Muscle of leg (tissue), 11 donors: Measurements from ENCODE around the gene SHD. TPM values are rescaled to one million over a fixed set of nuclear protein-coding genes. Genes with fewer than 3 reads are reported as not detected.
"Not testable (repeated sequence)": the region's sequence is repeated elsewhere in the genome, so short reads cannot be mapped to it uniquely, and the experiment has no call there.

Source experiments
- DNase-seq: peaks from one replicate; pipeline ENCODE4 v3.0.0; 2013
- H3K27ac ChIP-seq: one replicate; pipeline ENCODE4 v1.5.1; 2013; ENCODE audit warnings: mild to moderate bottlenecking, low read length, control low read depth
- H3K27me3 ChIP-seq: one replicate; pipeline ENCODE4 v1.6.1; 2013; ENCODE audit warnings: low read length; ENCODE audit not compliant: control insufficient read depth, insufficient read depth
- H3K36me3 ChIP-seq: one replicate; pipeline ENCODE4 v1.6.1; 2013; ENCODE audit warnings: low read length; ENCODE audit not compliant: control insufficient read depth, insufficient read depth
- H3K4me1 ChIP-seq: one replicate; pipeline ENCODE4 v1.6.1; 2013; ENCODE audit warnings: low read length; ENCODE audit not compliant: control insufficient read depth, insufficient read depth
- H3K4me3 ChIP-seq: one replicate; pipeline ENCODE4 v1.5.1; 2013; ENCODE audit warnings: low read length, control low read depth
- H3K9me3 ChIP-seq: replicated peaks from 2 replicates; pipeline ENCODE4 v1.6.1; 2013; ENCODE audit warnings: low read depth, low read length; ENCODE audit not compliant: control insufficient read depth
- WGBS: methylation state at CpG from one replicate; pipeline ENCODE4 v1.1.5; 2013; ENCODE audit warnings: missing lambda C conversion rate; ENCODE audit not compliant: insufficient coverage; 5-methylcytosine and 5-hydroxymethylcytosine counted together
- polyA plus RNA-seq, 8 donors: library from polyadenylated mRNA; unstranded; fragments of 120-200 nt; gene quantifications; one replicate each; pipeline versions ENCODE4 v1.2.1 to v1.2.3, GENCODE V29; 2013; ENCODE audit warnings: inconsistent platforms in 1 of 8, low replicate concordance in 1 of 8; ENCODE audit not compliant: insufficient read length in 8 of 8, insufficient read depth in 1 of 8
- total RNA-seq: library from RNA; stranded (reverse); fragments of 120-200 nt; gene quantifications from one replicate; pipeline ENCODE4 v1.2.4, GENCODE V29; 2013

Gene SHD
- total and polyA plus RNA-seq, 9 donors: 40.1 to 139 (median 94.0) TPM

DNA sequence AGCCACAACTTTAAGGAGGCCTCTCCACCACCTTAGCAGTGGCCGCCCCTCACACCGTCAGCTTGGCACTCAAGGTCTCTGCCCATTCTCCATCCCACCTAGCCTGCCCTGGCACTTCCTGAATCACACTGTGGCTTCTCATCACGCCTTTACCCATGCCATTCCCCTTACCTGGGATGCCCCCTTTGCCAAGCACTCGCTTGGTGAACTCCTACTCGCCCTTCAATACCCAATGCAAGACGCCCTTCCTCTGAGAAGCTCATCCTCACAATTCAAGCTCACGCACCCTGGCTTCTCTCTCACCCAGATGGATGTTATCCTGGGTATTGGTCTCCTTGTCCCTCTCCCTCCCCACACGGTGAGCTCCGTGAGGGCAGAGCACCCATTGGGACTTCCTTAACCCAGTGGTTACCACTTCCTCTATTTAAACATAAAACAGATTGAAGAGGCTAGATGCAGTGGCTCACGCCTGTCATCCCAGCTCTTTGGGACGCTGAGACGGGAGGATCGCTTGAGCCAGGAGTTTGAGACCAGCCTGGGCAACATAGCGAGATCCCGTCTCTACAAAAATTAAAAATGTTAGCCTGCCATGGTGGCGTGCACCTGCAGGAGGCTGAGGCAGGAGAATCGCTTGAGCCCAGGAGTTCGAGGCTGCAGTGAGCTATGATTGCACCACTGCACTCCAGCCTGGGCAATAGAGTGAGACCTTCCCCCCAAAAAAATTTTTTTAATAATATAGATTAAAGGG is 12.6 kb upstream of the SHD start:
- Histone ChIP-seq H3K27ac (no peak overlapping the region), H3K9me3 (no peaks in the 10 kb centered on the region), H3K4me1 (peaks cover 4% of the 10 kb centered on the region), H3K4me3 (no peak overlapping the region), H3K36me3 (peaks cover 61% of the 10 kb centered on the region), H3K27me3 (no peaks in the 10 kb centered on the region)
- 91% methylated on average over 13 of the region's 18 CpGs for WGBS
- DNase-seq: no peak

DNA sequence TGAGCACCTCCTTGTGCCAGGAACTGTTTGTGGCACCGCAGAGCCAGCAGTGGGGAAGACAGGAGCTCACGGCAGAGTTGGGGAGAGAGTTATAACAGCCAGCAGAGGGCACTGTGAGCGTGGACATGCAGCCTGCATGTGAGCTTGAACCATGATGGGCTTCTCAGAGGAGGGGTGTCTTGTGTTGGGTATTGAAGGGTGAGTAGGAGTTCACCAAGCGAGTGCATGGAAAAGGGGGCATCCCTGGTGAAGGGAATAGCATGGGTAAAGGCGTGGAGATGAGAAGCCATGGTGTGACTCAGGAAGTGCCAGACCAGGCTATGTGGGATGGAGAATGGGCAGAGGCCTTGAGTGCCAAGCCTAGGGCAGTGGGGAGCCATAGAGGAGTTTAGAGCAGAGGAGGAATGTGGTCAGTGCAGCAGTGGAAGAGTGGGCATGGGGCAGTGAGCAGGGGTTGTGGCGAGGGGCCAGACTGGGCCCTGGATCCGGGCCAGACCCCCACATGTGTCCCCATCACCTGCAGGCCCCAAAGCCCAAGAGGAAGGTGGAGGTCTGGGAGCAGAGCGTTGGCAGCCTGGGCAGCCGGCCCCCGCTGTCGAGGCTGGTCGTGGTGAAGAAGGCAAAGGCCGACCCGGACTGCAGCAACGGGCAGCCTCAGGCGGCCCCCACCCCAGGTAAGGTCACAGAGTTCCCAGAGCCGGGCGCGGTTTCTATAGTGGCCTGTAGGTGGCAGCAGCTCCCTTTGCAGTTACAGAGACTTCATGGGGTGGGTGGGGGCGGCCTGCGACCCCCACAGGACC is 11.8 kb upstream of the SHD start:
- DNase-seq: peak; percentile 44

DNA sequence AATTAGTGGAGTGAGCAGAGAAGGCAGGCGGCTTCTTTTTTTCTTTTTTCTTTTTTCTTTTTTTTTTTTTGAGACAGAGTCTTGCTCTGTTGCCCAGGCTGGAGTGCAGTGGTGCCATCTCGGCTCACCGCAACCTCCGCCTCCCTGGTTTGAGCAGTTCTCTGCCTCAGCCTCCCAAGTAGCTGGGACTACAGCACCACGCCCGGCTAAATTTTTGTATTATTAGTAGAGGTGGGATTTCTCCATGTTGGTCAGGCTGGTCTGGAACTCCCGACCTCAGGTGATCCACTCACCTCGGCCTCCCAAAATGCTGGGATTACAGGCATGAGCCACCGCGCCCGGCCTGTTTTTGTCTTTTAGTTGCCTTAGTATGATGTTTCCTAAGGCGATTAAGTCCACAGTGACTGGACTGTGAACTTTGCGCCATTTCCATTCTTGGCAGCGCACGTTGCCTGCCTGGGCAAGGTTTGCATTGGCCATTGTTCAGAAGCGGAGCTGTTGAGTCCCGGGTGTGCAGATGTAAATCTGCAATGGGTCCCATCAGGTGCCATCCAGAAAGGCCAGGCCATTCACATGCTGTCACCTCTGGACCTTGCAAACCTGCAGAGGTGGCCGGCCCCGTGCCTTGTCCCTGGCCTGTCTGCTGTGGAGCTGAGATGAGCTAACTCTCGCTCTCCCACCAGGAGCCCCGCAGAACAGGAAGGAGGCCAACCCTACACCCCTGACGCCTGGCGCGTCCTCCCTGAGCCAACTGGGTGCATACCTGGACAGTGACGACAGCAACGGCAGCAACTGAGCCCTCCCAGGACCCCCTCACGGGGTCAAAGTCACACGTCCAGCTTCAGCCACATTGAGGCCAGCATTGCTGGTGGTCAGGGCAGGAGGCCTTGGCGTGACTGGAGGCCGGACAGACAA is 10.9 kb upstream of the SHD start:
- H3K4me1 ChIP-seq: peaks cover 4% of the 10 kb centered on the region
- H3K27me3 ChIP-seq: no peaks in the 10 kb centered on the region
- no peaks in the 10 kb centered on the region for H3K9me3 ChIP-seq
- peaks cover 54% of the 10 kb centered on the region for H3K36me3 ChIP-seq
- 90% methylated on average over 28 of the region's 30 CpGs for WGBS
- H3K4me3 ChIP-seq: no peak overlapping the region
- no peak for DNase-seq
- no peak overlapping the region for H3K27ac ChIP-seq

More for the DNA sequence above, 11.8 kb upstream of the SHD start:
- H3K27ac ChIP-seq: no peak overlapping the region
- no peaks in the 10 kb centered on the region for H3K9me3 ChIP-seq
- WGBS: 74% methylated on average over 4 of the region's 21 CpGs
- H3K4me1 ChIP-seq: peaks cover 4% of the 10 kb centered on the region
- no peak overlapping the region for H3K4me3 ChIP-seq
- no peaks in the 10 kb centered on the region for H3K27me3 ChIP-seq
- peaks cover 57% of the 10 kb centered on the region for H3K36me3 ChIP-seq

DNA sequence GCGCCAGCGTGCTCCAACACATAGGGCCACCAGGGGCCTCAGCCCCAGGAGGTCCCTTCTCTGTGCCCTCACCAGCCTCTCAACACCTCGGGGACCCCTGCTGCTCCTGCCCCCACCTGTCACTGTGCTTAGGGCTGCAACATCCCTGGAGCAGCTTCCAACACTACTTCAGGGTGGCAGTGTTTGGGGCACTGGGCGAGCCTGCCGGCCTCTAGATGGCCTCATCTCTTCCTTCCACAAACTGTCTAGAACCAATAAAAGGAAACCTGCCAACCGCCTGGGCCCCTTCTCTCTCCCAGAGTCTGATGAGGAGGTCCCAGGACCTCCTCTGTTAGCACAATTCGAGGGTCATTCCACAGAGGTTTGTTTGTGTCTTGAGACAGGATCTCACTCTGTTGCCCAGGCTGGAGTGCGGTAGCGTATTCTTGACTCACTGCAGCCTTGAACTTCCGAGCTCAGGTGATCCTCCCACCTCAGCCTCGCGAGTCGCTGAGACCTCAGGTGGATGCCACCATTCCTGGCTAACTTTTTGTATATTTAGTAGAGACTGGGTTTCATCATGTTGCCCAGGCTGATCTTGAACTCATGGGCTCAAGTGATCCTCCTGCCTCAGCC is 10.1 kb upstream of the SHD start:
- Histone ChIP-seq H3K4me1 (peaks cover 4% of the 10 kb centered on the region), H3K9me3 (no peaks in the 10 kb centered on the region), H3K27ac (no peak overlapping the region), H3K36me3 (peaks cover 51% of the 10 kb centered on the region), H3K27me3 (no peaks in the 10 kb centered on the region), H3K4me3 (no peak overlapping the region)
- DNase-seq: no peak
- WGBS: 69% methylated on average over 3 of the region's 13 CpGs

DNA sequence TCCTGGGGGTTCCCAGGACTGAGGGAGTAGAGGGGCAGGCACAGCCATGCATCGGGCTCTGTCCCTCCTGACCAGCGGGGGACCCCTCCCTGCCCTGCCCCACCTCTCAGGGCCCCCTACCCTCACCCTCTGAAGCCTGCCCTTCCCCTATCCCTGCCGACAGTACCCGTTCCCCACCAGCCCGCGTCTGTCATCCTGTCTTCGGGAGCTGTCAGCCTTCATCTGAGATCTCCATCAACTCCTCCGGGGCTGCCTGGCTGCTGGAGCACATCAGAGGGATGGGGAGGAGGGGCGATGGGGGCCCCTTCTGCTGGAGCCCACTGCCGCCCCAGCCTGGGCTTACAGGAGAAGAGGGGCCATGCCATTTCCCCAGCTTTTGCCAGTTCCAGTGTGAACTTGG is 6.2 kb upstream of the SHD start:
- H3K9me3 ChIP-seq: no peaks in the 10 kb centered on the region
- DNase-seq: no peak
- H3K27me3 ChIP-seq: peaks cover 3% of the 10 kb centered on the region
- 56% methylated on average over 4 of the region's 10 CpGs for WGBS
- peaks cover 12% of the 10 kb centered on the region for H3K4me1 ChIP-seq
- no peak overlapping the region for H3K27ac ChIP-seq
- H3K36me3 ChIP-seq: peaks cover 27% of the 10 kb centered on the region
- H3K4me3 ChIP-seq: no peak overlapping the region

DNA sequence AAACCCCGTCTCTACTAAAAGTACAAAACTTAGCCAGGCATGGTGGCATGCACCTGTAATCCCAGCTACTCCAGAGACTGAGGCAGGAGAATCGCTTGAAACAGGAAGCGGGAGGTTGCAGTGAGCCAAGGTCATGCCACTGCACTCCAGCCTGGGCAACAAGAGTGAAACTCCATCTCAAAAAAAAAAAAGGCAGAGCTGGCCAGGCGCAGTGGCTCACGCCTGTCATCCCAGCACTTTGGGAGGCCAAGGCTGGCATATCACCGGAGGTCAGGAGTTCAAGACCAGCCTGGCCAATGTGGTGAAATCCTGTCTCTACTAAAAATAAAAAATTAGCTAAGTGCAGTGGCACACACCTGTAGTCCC is 4.8 kb upstream of the SHD start:
- not testable (repeated sequence) for H3K4me3 ChIP-seq, H3K27ac ChIP-seq, H3K9me3 ChIP-seq, DNase-seq
- Histone ChIP-seq H3K36me3 (peaks cover 13% of the 10 kb centered on the region), H3K4me1 (peaks cover 19% of the 10 kb centered on the region), H3K27me3 (peaks cover 12% of the 10 kb centered on the region)
- 87% methylated on average over 5 of the region's 6 CpGs for WGBS

DNA sequence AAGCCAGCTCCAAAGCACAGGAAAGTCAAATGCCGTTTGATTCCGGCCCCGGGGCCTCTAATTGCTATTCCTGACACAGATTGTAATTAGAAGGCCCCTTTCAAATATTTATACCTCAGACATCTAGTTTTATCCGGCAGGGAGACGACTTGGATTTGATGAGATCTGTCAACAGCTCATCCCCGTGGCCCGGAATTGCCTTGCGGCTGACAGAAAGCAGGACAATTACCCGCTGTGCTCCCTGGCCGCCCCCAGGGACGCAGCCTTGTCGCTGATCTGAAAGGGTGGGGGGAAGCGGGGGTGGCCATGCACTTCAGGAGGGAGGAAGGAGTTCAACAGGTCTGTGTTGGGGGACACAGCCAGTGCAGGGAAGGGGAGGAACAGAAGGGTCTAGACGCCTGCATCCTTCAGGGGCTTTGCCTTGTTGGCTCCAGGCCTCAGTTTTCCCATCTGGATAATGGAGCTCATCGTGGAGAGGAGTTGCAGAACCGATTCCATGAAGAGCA is 1.8 kb upstream of the SHD start:
- Histone ChIP-seq H3K4me1 (peaks cover 27% of the 10 kb centered on the region), H3K27me3 (peaks cover 29% of the 10 kb centered on the region), H3K4me3 (no peak overlapping the region), H3K36me3 (peaks cover 6% of the 10 kb centered on the region), H3K27ac (peak overlapping the region; percentile 93), H3K9me3 (no peaks in the 10 kb centered on the region)
- 17% methylated on average over 11 of the region's 16 CpGs for WGBS
- no peak for DNase-seq

DNA sequence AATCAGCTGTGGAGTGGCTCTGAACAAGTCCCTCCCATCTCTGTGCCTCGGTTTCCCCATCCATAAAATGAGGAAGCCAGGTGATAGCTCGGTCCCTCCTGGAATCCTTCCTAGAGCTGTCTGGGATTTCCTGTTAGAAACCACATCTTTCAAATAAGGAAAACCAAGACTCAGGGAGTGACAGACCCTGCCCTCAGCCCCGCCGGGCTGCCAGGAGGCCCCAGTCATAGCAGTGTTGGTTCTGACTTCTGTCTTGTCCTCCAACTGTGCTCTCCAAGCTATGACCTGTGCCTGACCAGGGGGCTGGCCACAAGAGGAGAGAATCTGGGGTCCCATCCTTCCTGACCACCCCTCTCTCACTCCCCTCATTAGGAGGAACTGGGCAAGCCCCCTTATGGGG is 1.1 kb upstream of the SHD start:
- peak overlapping the region; percentile 93 for H3K27ac ChIP-seq
- H3K4me1 ChIP-seq: peaks cover 27% of the 10 kb centered on the region
- 13% methylated on average over 4 of the region's 4 CpGs for WGBS
- peaks cover 31% of the 10 kb centered on the region for H3K27me3 ChIP-seq
- H3K36me3 ChIP-seq: peaks cover 4% of the 10 kb centered on the region
- no peaks in the 10 kb centered on the region for H3K9me3 ChIP-seq
- peak overlapping the region; percentile 23 for H3K4me3 ChIP-seq
- peak; percentile 23 for DNase-seq

DNA sequence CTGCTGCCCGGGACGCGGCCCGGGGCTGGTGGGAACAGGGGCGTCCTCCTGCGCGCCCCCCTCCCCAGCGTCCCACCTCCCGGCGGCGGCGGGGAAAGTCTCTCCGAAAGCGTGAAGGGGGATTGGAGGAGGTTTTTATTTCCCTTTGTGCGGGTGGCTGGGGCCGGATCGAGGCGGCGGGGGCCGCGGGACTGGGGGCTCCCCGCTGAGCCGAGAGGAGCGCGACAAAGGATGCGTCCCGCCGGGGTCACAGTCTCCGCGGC is 132 bp downstream of the SHD start:
- under 1% methylated on average over 18 of the region's 30 CpGs for WGBS
- Histone ChIP-seq H3K27ac (peak overlapping the region; percentile 86), H3K4me1 (peaks cover 27% of the 10 kb centered on the region), H3K9me3 (no peaks in the 10 kb centered on the region), H3K27me3 (peaks cover 32% of the 10 kb centered on the region), H3K36me3 (peaks cover 7% of the 10 kb centered on the region), H3K4me3 (peak overlapping the region; percentile 64)
- DNase-seq: no peak
